8988T (cell line): ENCODE results near the gene HOOK2.

Experiments
- DNase-seq: peaks from one replicate; pipeline ENCODE4 v3.0.0; 2011

The HOOK2 gene

GRCh38 chr19:12793290-12794195, 18.2 kb upstream of the HOOK2 start:
- peak; percentile 92 for DNase-seq

GRCh38 chr19:12792853-12793289, 17.5 kb upstream of the HOOK2 start:
- DNase-seq: no peak

GRCh38 chr19:12792051-12792852, 16.9 kb upstream of the HOOK2 start:
- DNase-seq: no peak

GRCh38 chr19:12791345-12792050, 16.1 kb upstream of the HOOK2 start, which contains the start of gene JUNB:
JUNB (plus strand) TSS chr19:12791486; CDS start chr19:12791772, 286 bp downstream.
- peak; percentile 79 for DNase-seq

- no peak for DNase-seq
Measured at GRCh38 chr19:12790628-12791344, 15.4 kb upstream of the HOOK2 start.

GRCh38 chr19:12789904-12790619, 14.7 kb upstream of the HOOK2 start:
- peak; percentile 91 for DNase-seq

GRCh38 chr19:12789098-12789903, 13.9 kb upstream of the HOOK2 start:
- peak; percentile 11 for DNase-seq

GRCh38 chr19:12788682-12789097, 13.3 kb upstream of the HOOK2 start:
- DNase-seq: peak; percentile 30

GRCh38 chr19:12788042-12788681, 12.8 kb upstream of the HOOK2 start:
- DNase-seq: no peak

GRCh38 chr19:12787458-12787857, 12.1 kb upstream of the HOOK2 start:
- DNase-seq: no peak

GRCh38 chr19:12786952-12787351, 11.6 kb upstream of the HOOK2 start:
- no peak for DNase-seq

- DNase-seq: no peak
Measured at GRCh38 chr19:12786141-12786870, 11.0 kb upstream of the HOOK2 start.

GRCh38 chr19:12785431-12786031, 10.2 kb upstream of the HOOK2 start:
- DNase-seq: no peak

- no peak for DNase-seq
Measured at GRCh38 chr19:12784871-12785430, 9.6 kb upstream of the HOOK2 start.

GRCh38 chr19:12784394-12784870, 9.1 kb upstream of the HOOK2 start:
- DNase-seq: no peak

GRCh38 chr19:12783849-12784393, 8.6 kb upstream of the HOOK2 start:
- DNase-seq: no peak

- DNase-seq: no peak
Measured at GRCh38 chr19:12783291-12783848, 8.0 kb upstream of the HOOK2 start.
